ENCODE data around the gene OBSCN. TPM values are rescaled to one million over a fixed set of nuclear protein-coding genes. Genes with fewer than 3 reads are reported as not detected.
"Not testable (repeated sequence)": the region's sequence is repeated elsewhere in the genome, so short reads cannot be mapped to it uniquely, and the experiment has no call there.

OBSCN gene
- total RNA-seq, 1 donor from 2014 or later = 316 TPM

DNA sequence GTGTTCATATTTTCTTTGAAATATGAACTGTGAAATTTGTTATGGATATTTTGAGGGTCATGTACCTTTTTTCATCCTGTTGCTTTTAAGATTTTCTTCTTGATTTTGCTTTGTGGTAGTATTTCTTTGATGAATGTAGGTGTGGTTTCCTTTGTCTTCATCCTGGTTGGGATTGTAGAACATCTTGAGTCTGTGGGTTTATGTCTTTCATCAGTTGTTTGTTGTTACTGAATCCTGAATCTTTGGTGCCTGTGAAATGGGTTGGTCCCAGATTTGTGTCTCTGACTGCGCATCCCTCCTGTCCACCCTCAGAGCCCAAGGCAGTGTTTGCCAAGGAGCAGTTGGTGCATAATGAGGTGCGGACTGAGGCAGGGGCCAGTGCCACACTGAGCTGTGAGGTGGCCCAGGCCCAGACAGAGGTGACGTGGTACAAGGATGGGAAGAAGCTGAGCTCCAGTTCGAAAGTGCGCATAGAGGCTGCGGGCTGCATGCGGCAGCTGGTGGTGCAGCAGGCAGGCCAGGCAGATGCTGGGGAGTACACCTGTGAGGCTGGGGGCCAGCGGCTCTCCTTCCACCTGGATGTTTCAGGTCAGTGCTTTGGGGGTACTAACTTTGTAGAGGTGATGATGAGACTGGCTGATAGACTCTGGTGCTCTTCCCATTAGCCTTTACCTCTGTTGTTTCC is 38.5 kb downstream of the OBSCN start:
- no peak overlapping the region for H3K4me3 ChIP-seq
- H3K27ac ChIP-seq (replicated peaks) = no peak overlapping the region
- peaks cover 52% of the 10 kb centered on the region for H3K9me3 ChIP-seq (replicated peaks)
- H3K4me1 ChIP-seq = peaks cover 4% of the 10 kb centered on the region
- H3K27me3 ChIP-seq (ENCODE audit: low read depth) = no peaks in the 10 kb centered on the region
- no peak for DNase-seq
- TF ChIP-seq, protein P1, sequence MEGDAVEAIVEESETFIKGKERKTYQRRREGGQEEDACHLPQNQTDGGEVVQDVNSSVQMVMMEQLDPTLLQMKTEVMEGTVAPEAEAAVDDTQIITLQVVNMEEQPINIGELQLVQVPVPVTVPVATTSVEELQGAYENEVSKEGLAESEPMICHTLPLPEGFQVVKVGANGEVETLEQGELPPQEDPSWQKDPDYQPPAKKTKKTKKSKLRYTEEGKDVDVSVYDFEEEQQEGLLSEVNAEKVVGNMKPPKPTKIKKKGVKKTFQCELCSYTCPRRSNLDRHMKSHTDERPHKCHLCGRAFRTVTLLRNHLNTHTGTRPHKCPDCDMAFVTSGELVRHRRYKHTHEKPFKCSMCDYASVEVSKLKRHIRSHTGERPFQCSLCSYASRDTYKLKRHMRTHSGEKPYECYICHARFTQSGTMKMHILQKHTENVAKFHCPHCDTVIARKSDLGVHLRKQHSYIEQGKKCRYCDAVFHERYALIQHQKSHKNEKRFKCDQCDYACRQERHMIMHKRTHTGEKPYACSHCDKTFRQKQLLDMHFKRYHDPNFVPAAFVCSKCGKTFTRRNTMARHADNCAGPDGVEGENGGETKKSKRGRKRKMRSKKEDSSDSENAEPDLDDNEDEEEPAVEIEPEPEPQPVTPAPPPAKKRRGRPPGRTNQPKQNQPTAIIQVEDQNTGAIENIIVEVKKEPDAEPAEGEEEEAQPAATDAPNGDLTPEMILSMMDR (IDR thresholded peaks at IDR 0.05; ENCODE audit: borderline replicate concordance) = no peak
- intact Hi-C loops (cut with micrococcal nuclease) = no loop called here
- peaks cover 99% of the 10 kb centered on the region for H3K36me3 ChIP-seq

DNA sequence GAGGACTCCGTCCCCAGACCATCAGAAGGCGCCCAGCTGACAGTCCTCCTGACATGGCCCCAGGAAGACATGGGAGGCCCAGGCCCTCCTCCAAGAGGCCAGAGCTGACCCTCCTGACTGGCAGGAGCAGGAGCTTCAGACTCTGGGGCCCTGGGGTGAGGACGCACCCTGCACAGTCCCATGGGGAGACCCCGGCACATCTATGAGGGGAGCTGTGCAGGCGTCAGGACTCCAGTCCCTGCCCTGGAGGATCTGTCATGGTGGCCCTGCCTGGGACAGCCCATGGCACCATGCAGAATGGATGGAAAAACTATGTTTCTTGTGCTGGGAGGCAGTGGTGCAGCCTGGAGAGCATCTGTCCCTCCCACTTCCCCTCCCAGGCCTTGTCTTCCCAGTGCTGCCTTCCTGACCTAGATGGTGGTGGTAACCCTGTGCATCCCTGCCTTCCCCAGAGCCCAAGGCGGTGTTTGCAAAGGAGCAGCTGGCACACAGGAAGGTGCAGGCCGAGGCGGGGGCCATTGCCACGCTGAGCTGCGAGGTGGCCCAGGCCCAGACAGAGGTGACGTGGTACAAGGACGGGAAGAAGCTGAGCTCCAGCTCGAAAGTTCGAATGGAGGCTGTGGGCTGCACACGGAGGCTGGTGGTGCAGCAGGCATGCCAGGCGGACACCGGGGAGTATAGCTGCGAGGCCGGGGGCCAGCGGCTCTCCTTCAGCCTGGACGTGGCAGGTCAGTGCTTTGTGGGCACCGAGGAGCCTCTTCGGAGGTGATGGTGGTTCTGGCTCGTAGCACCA is 41.9 kb downstream of the OBSCN start:
- DNase-seq = no peak
- H3K27ac ChIP-seq (replicated peaks) = no peak overlapping the region
- no peaks in the 10 kb centered on the region for H3K27me3 ChIP-seq (ENCODE audit: low read depth)
- peaks cover 19% of the 10 kb centered on the region for H3K9me3 ChIP-seq (replicated peaks)
- TF ChIP-seq, protein P1 (IDR thresholded peaks at IDR 0.05; ENCODE audit: borderline replicate concordance) = no peak
- intact Hi-C loops (cut with micrococcal nuclease) = no loop called here
- H3K36me3 ChIP-seq = peaks cover 88% of the 10 kb centered on the region
- H3K4me3 ChIP-seq = no peak overlapping the region
- peaks cover 19% of the 10 kb centered on the region for H3K4me1 ChIP-seq

DNA sequence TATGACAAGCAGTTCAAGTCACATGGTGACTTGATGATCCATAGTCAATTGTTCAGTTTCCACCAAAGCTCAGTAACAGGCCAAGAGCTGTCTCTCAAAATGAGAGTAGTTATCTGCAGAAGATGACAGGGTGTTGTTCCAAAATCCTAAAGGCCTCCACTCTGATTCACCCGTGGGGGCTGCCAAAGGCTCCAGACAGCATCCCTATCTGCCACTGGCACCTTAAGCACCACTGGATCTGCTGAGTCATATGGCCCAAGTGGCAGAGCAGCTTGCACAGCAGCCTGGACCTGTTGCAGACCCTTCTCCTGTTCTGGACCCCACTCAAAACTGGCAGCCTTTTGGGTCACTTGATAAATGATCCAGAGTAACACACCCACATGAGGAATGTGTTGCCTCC is 44.6 kb downstream of the OBSCN start:
- H3K4me1 ChIP-seq = peaks cover 15% of the 10 kb centered on the region
- H3K4me3 ChIP-seq; DNase-seq; H3K9me3 ChIP-seq (replicated peaks); intact Hi-C loops (cut with micrococcal nuclease); H3K27me3 ChIP-seq (ENCODE audit: low read depth); H3K27ac ChIP-seq (replicated peaks): not testable (repeated sequence)
- H3K36me3 ChIP-seq = peaks cover 82% of the 10 kb centered on the region

- H3K27me3 ChIP-seq (ENCODE audit: low read depth) = no peaks in the 10 kb centered on the region
- H3K27ac ChIP-seq (replicated peaks) = no peak overlapping the region
- peaks cover 18% of the 10 kb centered on the region for H3K9me3 ChIP-seq (replicated peaks)
- intact Hi-C loops (cut with micrococcal nuclease) = no loop called here
- peaks cover 83% of the 10 kb centered on the region for H3K36me3 ChIP-seq
- no peak overlapping the region for H3K4me3 ChIP-seq
- peaks cover 12% of the 10 kb centered on the region for H3K4me1 ChIP-seq
- TF ChIP-seq, protein P1 (IDR thresholded peaks at IDR 0.05; ENCODE audit: borderline replicate concordance) = no peak
- DNase-seq = no peak
Measured at GRCh38 chr1:228256626-228257375, 49.0 kb downstream of the OBSCN start.

- intact Hi-C loops (cut with micrococcal nuclease) = no loop called here
- TF ChIP-seq, protein P1 (IDR thresholded peaks at IDR 0.05; ENCODE audit: borderline replicate concordance) = no peak
- no peaks in the 10 kb centered on the region for H3K27me3 ChIP-seq (ENCODE audit: low read depth)
- peaks cover 21% of the 10 kb centered on the region for H3K9me3 ChIP-seq (replicated peaks)
- H3K27ac ChIP-seq (replicated peaks) = no peak overlapping the region
- DNase-seq = no peak
- H3K4me3 ChIP-seq = no peak overlapping the region
- H3K4me1 ChIP-seq = peaks cover 6% of the 10 kb centered on the region
- H3K36me3 ChIP-seq = peaks cover 83% of the 10 kb centered on the region
Measured at GRCh38 chr1:228258486-228258885, 50.6 kb downstream of the OBSCN start.

Data from left ventricle myocardium inferior (tissue), 1 donor.